Uterus (tissue), 4 donors: ENCODE results near the gene AP4S1. TPM values are rescaled to one million over a fixed set of nuclear protein-coding genes. Genes with fewer than 3 reads are reported as not detected.

Experiments used
- DNase-seq, 2 donors: peaks; one replicate each; pipeline ENCODE4 v3.0.0-alpha.2; 2019 to 2020
- H3K27ac ChIP-seq, 2 donors: fragments of 200-600 bp; sonication (generic); 1 replicate in 1 of 2; 2 replicates in 1 of 2; pipeline ENCODE4 v1.5.1; 2016 to 2018
- H3K27me3 ChIP-seq, 2 donors: fragments of 200-600 bp; sonication (generic); one replicate each; pipeline ENCODE4 v1.5.1; 2018 to 2019; ENCODE audit warnings: control low read depth in 1 of 2
- H3K36me3 ChIP-seq, 2 donors: fragments of 200-600 bp; sonication (generic); one replicate each; pipeline ENCODE4 v1.5.1; 2019; ENCODE audit warnings: control low read depth in 1 of 2
- H3K4me1 ChIP-seq, 2 donors: fragments of 200-600 bp; sonication (generic); one replicate each; pipeline ENCODE4 v1.5.1; 2018 to 2019; ENCODE audit warnings: control low read depth in 1 of 2
- H3K4me3 ChIP-seq, 2 donors: fragments of 200-600 bp; sonication (generic); 1 replicate in 1 of 2; 2 replicates in 1 of 2; pipeline ENCODE4 v1.5.1; 2018 to 2019; ENCODE audit warnings: mild to moderate bottlenecking in 1 of 2
- H3K9me3 ChIP-seq, 2 donors: fragments of 200-600 bp; sonication (generic); one replicate each; pipeline ENCODE4 v1.5.1; 2019; ENCODE audit warnings: control low read depth in 1 of 2
- CTCF ChIP-seq, 4 experiments: fragments of 200-600 bp in 2 of 4; fragments of 450-650 bp in 2 of 4; sonication (generic) in 2 of 4; IDR thresholded peaks; one replicate each; pipeline ENCODE4 v1.5.1; 2016 to 2019; ENCODE audit warnings: antibody characterized with exemption in 4 of 4, mild to moderate bottlenecking in 2 of 4, moderate library complexity in 1 of 4
- POLR2A ChIP-seq, 2 donors: fragments of 450-650 bp; IDR thresholded peaks; one replicate each; pipeline ENCODE4 v1.6.1; 2016; ENCODE audit warnings: antibody characterized with exemption in 2 of 2, mild to moderate bottlenecking in 1 of 2, moderate library complexity in 1 of 2
- intact Hi-C: fragments of 100-400 bp; cut with DNase I; formaldehyde crosslinking; loops from one replicate; pipeline ENCODE4 v1.15.1; 2023; ENCODE audit warnings: low total_unique reads
- total RNA-seq, 4 donors: library from RNA; depleted of rRNA in 3 of 4; stranded (reverse); fragments of >200 nt in 3 of 4; gene quantifications; one replicate each; pipeline versions ENCODE4 v1.1.0 to v1.2.4, GENCODE V29; 2014 to 2023
- donor health status: DM: yes; HTN: yes; CAD: no.

AP4S1 gene
- total RNA-seq, 4 donors from 2014 or later, result 2.3 to 30.4 (median 9.9) TPM

DNA sequence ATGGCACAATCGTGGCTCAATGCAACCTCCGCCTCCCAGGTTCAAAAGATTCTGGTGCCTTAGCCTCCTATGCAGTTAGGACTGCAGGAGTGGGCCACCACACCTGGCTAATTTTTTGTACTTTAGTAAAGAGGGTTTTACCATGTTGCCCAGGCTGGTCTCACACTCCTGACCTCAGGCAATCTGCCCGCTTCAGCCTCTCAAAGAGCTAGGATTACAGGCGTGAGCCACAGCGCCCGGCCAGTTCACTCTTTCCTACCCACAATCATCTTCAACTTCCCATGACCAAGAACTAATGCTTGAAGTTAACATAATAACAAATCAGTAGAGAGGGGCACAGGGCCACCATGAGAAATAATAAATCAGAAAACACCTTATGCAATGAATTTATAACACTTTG is 99.8 kb downstream of the AP4S1 start:
- Histone ChIP-seq H3K27ac (no peak overlapping the region), H3K27me3 (no peaks in the 10 kb centered on the region), H3K36me3 (no peaks in the 10 kb centered on the region), H3K4me1 (no peaks in the 10 kb centered on the region), H3K9me3 (no peaks in the 10 kb centered on the region), H3K4me3 (no peak overlapping the region)
- intact Hi-C loops, result no loop called here
- DNase-seq, result no peak
- TF ChIP-seq POLR2A (IDR thresholded peaks at IDR 0.05) (no peak), CTCF (IDR thresholded peaks at IDR 0.05) (no peak)

DNA sequence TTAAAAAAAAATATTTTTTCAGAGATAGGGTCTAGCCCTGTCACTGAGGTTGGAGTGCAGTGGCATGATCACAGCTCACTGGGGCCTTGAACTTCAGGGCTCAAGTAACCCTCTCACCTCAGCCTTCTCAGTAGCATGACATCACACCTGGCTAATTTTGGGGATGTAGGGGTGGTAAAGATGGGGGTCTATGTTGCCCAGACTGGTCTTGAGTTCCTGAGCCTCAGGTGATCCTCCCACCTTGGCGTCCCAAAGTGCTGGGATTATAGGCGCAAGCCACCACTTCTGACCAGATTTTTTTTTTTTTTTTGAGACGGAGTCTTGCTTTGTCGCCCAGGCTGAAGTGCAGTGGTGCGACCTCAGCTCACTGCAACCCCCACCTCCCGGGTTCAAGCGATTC is 101.2 kb downstream of the AP4S1 start:
- no peak for DNase-seq
- TF ChIP-seq CTCF (IDR thresholded peaks at IDR 0.05), result no peak
- no peak for TF ChIP-seq POLR2A (IDR thresholded peaks at IDR 0.05)

DNA sequence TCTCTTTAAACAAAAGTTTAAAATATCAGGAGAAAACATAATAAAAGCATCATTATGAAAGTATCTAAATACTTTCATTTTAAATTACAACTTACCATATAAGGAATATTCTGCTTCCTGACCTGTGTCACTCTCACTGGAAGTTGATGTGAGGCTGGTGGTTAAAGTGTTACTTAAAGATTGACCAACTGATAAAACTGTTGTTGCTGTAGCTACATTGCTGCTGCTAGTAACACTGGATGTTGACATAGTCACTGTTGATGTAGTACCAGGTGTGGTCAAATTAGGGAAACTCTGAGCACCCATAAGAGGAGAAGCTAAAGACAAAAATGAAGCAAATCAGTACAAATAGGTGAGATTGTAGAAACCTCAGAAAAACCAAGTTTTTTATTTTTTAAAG is 102.2 kb downstream of the AP4S1 start:
- Histone ChIP-seq H3K9me3 (no peaks in the 10 kb centered on the region), H3K27ac (no peak overlapping the region), H3K36me3 (no peaks in the 10 kb centered on the region), H3K27me3 (no peaks in the 10 kb centered on the region), H3K4me1 (no peaks in the 10 kb centered on the region), H3K4me3 (no peak overlapping the region)
- no peak for DNase-seq
- intact Hi-C loops, result no loop called here
- TF ChIP-seq POLR2A (IDR thresholded peaks at IDR 0.05) (no peak), CTCF (IDR thresholded peaks at IDR 0.05) (no peak)

More for the DNA sequence above, 101.2 kb downstream of the AP4S1 start:
- no peaks in the 10 kb centered on the region for H3K27me3 ChIP-seq
- no peaks in the 10 kb centered on the region for H3K9me3 ChIP-seq
- no peak overlapping the region for H3K27ac ChIP-seq
- H3K4me1 ChIP-seq, result no peaks in the 10 kb centered on the region
- no peaks in the 10 kb centered on the region for H3K36me3 ChIP-seq
- H3K4me3 ChIP-seq, result no peak overlapping the region
- intact Hi-C loops, result no loop called here

GRCh38 chr14:31128601-31129526 is 103.4 kb downstream of the AP4S1 start:
- H3K9me3 ChIP-seq, result no peaks in the 10 kb centered on the region
- no peak overlapping the region for H3K27ac ChIP-seq
- intact Hi-C loops, result no loop called here
- no peaks in the 10 kb centered on the region for H3K4me1 ChIP-seq
- TF ChIP-seq CTCF (IDR thresholded peaks at IDR 0.05) (no peak), POLR2A (IDR thresholded peaks at IDR 0.05) (no peak)
- no peaks in the 10 kb centered on the region for H3K27me3 ChIP-seq
- H3K36me3 ChIP-seq, result no peaks in the 10 kb centered on the region
- no peak overlapping the region for H3K4me3 ChIP-seq
- no peak for DNase-seq

- Histone ChIP-seq H3K4me3 (no peak overlapping the region), H3K9me3 (no peaks in the 10 kb centered on the region), H3K27ac (no peak overlapping the region), H3K27me3 (no peaks in the 10 kb centered on the region), H3K36me3 (no peaks in the 10 kb centered on the region), H3K4me1 (no peaks in the 10 kb centered on the region)
- DNase-seq, result no peak
- intact Hi-C loops, result no loop called here
- no peak for TF ChIP-seq CTCF (IDR thresholded peaks at IDR 0.05)
- TF ChIP-seq POLR2A (IDR thresholded peaks at IDR 0.05), result no peak
Measured at GRCh38 chr14:31133133-31133532, 107.7 kb downstream of the AP4S1 start.
